Measurements from ENCODE around the gene NFKB1.

NFKB1 gene

GRCh38 chr4:102503831-102504786 lies 3.0 kb downstream of the NFKB1 start:
- peaks cover 84% of the 10 kb centered on the region for H3K79me2 ChIP-seq (ENCODE audit: low read length)
- H3K36me3 ChIP-seq (replicated peaks; ENCODE audit: low read depth, low read length): peaks cover 9% of the 10 kb centered on the region
- peak overlapping the region; percentile 74 for H3K4me2 ChIP-seq (ENCODE audit: low read length)
- TF ChIP-seq CTCF (IDR thresholded peaks at IDR 0.05; ENCODE audit: low read depth, low read length): no peak
- TF ChIP-seq EZH2phosphoT487 (IDR thresholded peaks at IDR 0.05; ENCODE audit: low read depth): no peak
- no peaks in the 10 kb centered on the region for H3K9me3 ChIP-seq (ENCODE audit: insufficient read depth, low read length)
- no peaks in the 10 kb centered on the region for H3K27me3 ChIP-seq (ENCODE audit: low read depth, low read length)
- peaks cover 57% of the 10 kb centered on the region for H4K20me1 ChIP-seq (ENCODE audit: insufficient read depth, low read length)
- H3K4me3 ChIP-seq (ENCODE audit: low read length): peak overlapping the region; percentile 81
- no peak overlapping the region for H2AFZ ChIP-seq (ENCODE audit: low read depth, low read length)
- H3K9ac ChIP-seq (ENCODE audit: low read length): peak overlapping the region; percentile 99
- peaks cover 51% of the 10 kb centered on the region for H3K4me1 ChIP-seq (ENCODE audit: low read length)
- peak overlapping the region; percentile 93 for H3K27ac ChIP-seq (ENCODE audit: low read length)

GRCh38 chr4:102504941-102505340 lies 3.8 kb downstream of the NFKB1 start:
- Histone ChIP-seq H3K9me3 (ENCODE audit: insufficient read depth, low read length) (no peaks in the 10 kb centered on the region), H3K79me2 (ENCODE audit: low read length) (peaks cover 92% of the 10 kb centered on the region), H3K4me3 (ENCODE audit: low read length) (peak overlapping the region; percentile 81), H2AFZ (ENCODE audit: low read depth, low read length) (no peak overlapping the region), H4K20me1 (ENCODE audit: insufficient read depth, low read length) (peaks cover 66% of the 10 kb centered on the region), H3K4me1 (ENCODE audit: low read length) (peaks cover 50% of the 10 kb centered on the region), H3K27ac (ENCODE audit: low read length) (no peak overlapping the region), H3K9ac (ENCODE audit: low read length) (peak overlapping the region; percentile 99; the same call in 1 of the 2 replicates), H3K4me2 (ENCODE audit: low read length) (peak overlapping the region; percentile 74), H3K36me3 (replicated peaks; ENCODE audit: low read depth, low read length) (peaks cover 8% of the 10 kb centered on the region), H3K27me3 (ENCODE audit: low read depth, low read length) (no peaks in the 10 kb centered on the region)
- no peak for TF ChIP-seq EZH2phosphoT487 (IDR thresholded peaks at IDR 0.05; ENCODE audit: low read depth)
- no peak for TF ChIP-seq CTCF (IDR thresholded peaks at IDR 0.05; ENCODE audit: low read depth, low read length)

GRCh38 chr4:102505708-102506107 lies 4.5 kb downstream of the NFKB1 start:
- no peak overlapping the region for H3K27ac ChIP-seq (ENCODE audit: low read length)
- peaks cover 94% of the 10 kb centered on the region for H3K79me2 ChIP-seq (ENCODE audit: low read length)
- peak overlapping the region; percentile 74; the same call in 1 of the 2 replicates for H3K4me2 ChIP-seq (ENCODE audit: low read length)
- peaks cover 73% of the 10 kb centered on the region for H4K20me1 ChIP-seq (ENCODE audit: insufficient read depth, low read length)
- no peak for TF ChIP-seq EZH2phosphoT487 (IDR thresholded peaks at IDR 0.05; ENCODE audit: low read depth)
- no peak for TF ChIP-seq CTCF (IDR thresholded peaks at IDR 0.05; ENCODE audit: low read depth, low read length)
- H3K4me1 ChIP-seq (ENCODE audit: low read length): peaks cover 44% of the 10 kb centered on the region
- H3K9ac ChIP-seq (ENCODE audit: low read length): no peak overlapping the region; the same call in 1 of the 2 replicates
- H2AFZ ChIP-seq (ENCODE audit: low read depth, low read length): no peak overlapping the region
- no peaks in the 10 kb centered on the region for H3K9me3 ChIP-seq (ENCODE audit: insufficient read depth, low read length)
- no peak overlapping the region for H3K4me3 ChIP-seq (ENCODE audit: low read length)
- no peaks in the 10 kb centered on the region for H3K27me3 ChIP-seq (ENCODE audit: low read depth, low read length)
- H3K36me3 ChIP-seq (replicated peaks; ENCODE audit: low read depth, low read length): peaks cover 10% of the 10 kb centered on the region

- Histone ChIP-seq H3K4me2 (ENCODE audit: low read length) (peak overlapping the region; percentile 74; the same call in 1 of the 2 replicates), H3K9me3 (ENCODE audit: insufficient read depth, low read length) (no peaks in the 10 kb centered on the region), H3K79me2 (ENCODE audit: low read length) (peaks cover 100% of the 10 kb centered on the region), H3K27ac (ENCODE audit: low read length) (no peak overlapping the region), H3K36me3 (replicated peaks; ENCODE audit: low read depth, low read length) (peaks cover 10% of the 10 kb centered on the region), H3K27me3 (ENCODE audit: low read depth, low read length) (no peaks in the 10 kb centered on the region), H3K9ac (ENCODE audit: low read length) (no peak overlapping the region), H3K4me1 (ENCODE audit: low read length) (peaks cover 44% of the 10 kb centered on the region), H2AFZ (ENCODE audit: low read depth, low read length) (no peak overlapping the region), H3K4me3 (ENCODE audit: low read length) (no peak overlapping the region), H4K20me1 (ENCODE audit: insufficient read depth, low read length) (peaks cover 81% of the 10 kb centered on the region)
- TF ChIP-seq CTCF (IDR thresholded peaks at IDR 0.05; ENCODE audit: low read depth, low read length) (no peak), EZH2phosphoT487 (IDR thresholded peaks at IDR 0.05; ENCODE audit: low read depth) (no peak)
These were observed 5.4 kb downstream of the NFKB1 start for GRCh38 chr4:102506523-102506922.
